H9 (cell line): ENCODE results near the gene LRCOL1. TPM values are rescaled to one million over a fixed set of nuclear protein-coding genes. Genes with fewer than 3 reads are reported as not detected.

ENCODE experiments used
- DNase-seq: peaks from one replicate; pipeline ENCODE4 v3.0.0-alpha.2; 2017
- H2AFZ ChIP-seq: one replicate; pipeline ENCODE4 v1.6.1; 2013; ENCODE audit warnings: mild to moderate bottlenecking, low read length, control low read depth, moderate library complexity
- H2AK5ac ChIP-seq: 2 replicates; pipeline ENCODE4 v1.6.1; 2013; ENCODE audit warnings: low read length, control low read depth, mixed read lengths; ENCODE audit not compliant: insufficient read length
- H2BK120ac ChIP-seq: one replicate; pipeline ENCODE4 v1.6.1; 2013; ENCODE audit warnings: low read depth, mild to moderate bottlenecking, low read length, control low read depth, inconsistent platforms; ENCODE audit not compliant: poor library complexity, severe bottlenecking
- H2BK12ac ChIP-seq: 2 replicates; pipeline ENCODE4 v1.6.1; 2013; ENCODE audit warnings: low read length, control low read depth, mixed read lengths, low read depth; ENCODE audit not compliant: insufficient read length
- H2BK15ac ChIP-seq: 2 replicates; pipeline ENCODE4 v1.6.1; 2013; ENCODE audit warnings: low read depth, low read length, control low read depth
- H2BK20ac ChIP-seq: one replicate; pipeline ENCODE4 v1.6.1; 2013; ENCODE audit warnings: low read depth, mild to moderate bottlenecking, low read length, control low read depth, inconsistent platforms; ENCODE audit not compliant: poor library complexity, severe bottlenecking
- H2BK5ac ChIP-seq: 2 replicates; pipeline ENCODE4 v1.6.1; 2013; ENCODE audit warnings: low read length, control low read depth, mixed read lengths; ENCODE audit not compliant: insufficient read length
- H3K14ac ChIP-seq: 2 replicates; pipeline ENCODE4 v1.6.1; 2013; ENCODE audit warnings: low read length, control low read depth; ENCODE audit not compliant: insufficient read depth
- H3K18ac ChIP-seq: 2 replicates; pipeline ENCODE4 v1.6.1; 2013; ENCODE audit warnings: low read depth, mild to moderate bottlenecking, mixed read lengths, low read length, control low read depth; ENCODE audit not compliant: insufficient read length
- H3K23ac ChIP-seq: 2 replicates; pipeline ENCODE4 v1.6.1; 2013; ENCODE audit warnings: low read length, control low read depth, mixed read lengths, low read depth; ENCODE audit not compliant: insufficient read length
- H3K23me2 ChIP-seq: 2 replicates; pipeline ENCODE4 v1.6.1; 2013; ENCODE audit warnings: low read depth, mild to moderate bottlenecking, mixed read lengths, low read length, control low read depth; ENCODE audit not compliant: insufficient read length, poor library complexity, severe bottlenecking
- H3K27ac ChIP-seq: 2 replicates; pipeline ENCODE4 v1.5.1; 2013; ENCODE audit warnings: low read length, control low read depth, mixed read lengths, low read depth; ENCODE audit not compliant: insufficient read length
- H3K27me3 ChIP-seq: 2 replicates; pipeline ENCODE4 v1.6.1; 2013; ENCODE audit warnings: low read length, control low read depth, inconsistent platforms; ENCODE audit not compliant: insufficient read depth
- H3K4ac ChIP-seq: 2 replicates; pipeline ENCODE4 v1.6.1; 2013; ENCODE audit warnings: low read depth, mild to moderate bottlenecking, control low read depth, inconsistent platforms, low read length, moderate library complexity
- H3K4me1 ChIP-seq: 2 replicates; pipeline ENCODE4 v1.6.1; 2013; ENCODE audit warnings: low read length, control low read depth, inconsistent platforms; ENCODE audit not compliant: insufficient read depth
- H3K4me2 ChIP-seq: 2 replicates; pipeline ENCODE4 v1.6.1; 2013; ENCODE audit warnings: low read length, control low read depth, mixed read lengths; ENCODE audit not compliant: insufficient read length, insufficient read depth
- H3K56ac ChIP-seq: 2 replicates; pipeline ENCODE4 v1.6.1; 2013; ENCODE audit warnings: low read depth, mild to moderate bottlenecking, mixed read lengths, low read length, control low read depth; ENCODE audit not compliant: insufficient read length
- H3K79me1 ChIP-seq: 2 replicates; pipeline ENCODE4 v1.6.1; 2013; ENCODE audit warnings: low read depth, mild to moderate bottlenecking, moderate library complexity, low read length, control low read depth, inconsistent platforms; ENCODE audit not compliant: insufficient read depth, poor library complexity, severe bottlenecking
- H3K79me2 ChIP-seq: 2 replicates; pipeline ENCODE4 v1.6.1; 2013; ENCODE audit warnings: low read length, control low read depth, inconsistent platforms; ENCODE audit not compliant: insufficient read depth
- H3K9ac ChIP-seq: 2 replicates; pipeline ENCODE4 v1.6.1; 2013; ENCODE audit warnings: low read length, control low read depth, mixed read lengths; ENCODE audit not compliant: insufficient read length; ENCODE audit errors: extremely low read depth
- H3K9me3 ChIP-seq: one replicate; pipeline ENCODE4 v1.6.1; 2013; ENCODE audit warnings: low read depth, low read length, inconsistent platforms; ENCODE audit not compliant: control insufficient read depth
- H3T11ph ChIP-seq: one replicate; pipeline ENCODE4 v1.6.1; 2013; ENCODE audit warnings: mild to moderate bottlenecking, low read length, control low read depth, inconsistent platforms
- H4K20me1 ChIP-seq: one replicate; pipeline ENCODE4 v1.6.1; 2013; ENCODE audit not compliant: control insufficient read depth, insufficient read length, insufficient read depth
- H4K5ac ChIP-seq: 2 replicates; pipeline ENCODE4 v1.6.1; 2013; ENCODE audit warnings: low read depth, mild to moderate bottlenecking, mixed read lengths, low read length, control low read depth; ENCODE audit not compliant: insufficient read length
- H4K8ac ChIP-seq: replicated peaks from 2 replicates; pipeline ENCODE4 v1.6.1; 2013; ENCODE audit warnings: low read length, control low read depth, mixed read lengths, low read depth; ENCODE audit not compliant: insufficient read length
- H4K91ac ChIP-seq: 2 replicates; pipeline ENCODE4 v1.6.1; 2013; ENCODE audit warnings: low read depth, mild to moderate bottlenecking, moderate library complexity, mixed read lengths, low read length, control low read depth; ENCODE audit not compliant: insufficient read length
- H3K27ac Mint-ChIP-seq, 3 experiments: 2 replicates in 2 of 3; 3 replicates in 1 of 3; pipeline ENCODE4 v1.8.0; 2020 to 2021; ENCODE audit warnings: mixed read lengths in 3 of 3, mild to moderate bottlenecking in 1 of 3, moderate library complexity in 1 of 3
- H3K27me3 Mint-ChIP-seq: 2 replicates; pipeline ENCODE4 v1.8.0; 2021; ENCODE audit warnings: low read depth, mild to moderate bottlenecking, moderate library complexity, mixed read lengths
- H3K36me3 Mint-ChIP-seq, 3 experiments: 2 replicates in 2 of 3; 3 replicates in 1 of 3; pipeline ENCODE4 v1.8.0; 2020 to 2021; ENCODE audit warnings: low read depth in 3 of 3, mixed read lengths in 3 of 3; ENCODE audit not compliant: insufficient read depth in 1 of 3
- H3K4me1 Mint-ChIP-seq, 2 experiments: 2 replicates each; pipeline ENCODE4 v1.8.0; 2020; ENCODE audit warnings: mixed read lengths in 2 of 2
- H3K4me3 Mint-ChIP-seq, 2 experiments: 2 replicates in 1 of 2; 3 replicates in 1 of 2; pipeline ENCODE4 v1.8.0; 2020 to 2021; ENCODE audit warnings: mild to moderate bottlenecking in 2 of 2, mixed read lengths in 2 of 2, moderate library complexity in 1 of 2
- H3K9me3 Mint-ChIP-seq, 2 experiments: 2 replicates in 1 of 2; 3 replicates in 1 of 2; pipeline ENCODE4 v1.8.0; 2020; ENCODE audit warnings: mild to moderate bottlenecking in 2 of 2, mixed read lengths in 2 of 2, moderate library complexity in 1 of 2
- WGBS: extraction: QIAGEN DNeasy Blood & Tissue Kit; methylation state at CpG from one replicate; pipeline ENCODE4 v1.1.7; 2013; ENCODE audit warnings: missing lambda C conversion rate, low lambda C conversion rate, mixed read lengths; ENCODE audit not compliant: insufficient read length; ENCODE audit errors: extremely low coverage; 5-methylcytosine and 5-hydroxymethylcytosine counted together
- total RNA-seq: library from RNA; stranded (reverse); gene quantifications from 2 replicates; pipeline ENCODE4 v1.2.1, GENCODE V29; 2021
- TF ChIP-seq, protein P1 (sequence below): fragments of 200-600 bp; sonication (generic); conservative IDR thresholded peaks from 3 replicates; pipeline ENCODE4 v1.8.0; 2021; ENCODE audit warnings: antibody characterized with exemption, mild to moderate bottlenecking

Gene LRCOL1
- total RNA-seq, 1 experiment from 2014 or later = not detected

DNA sequence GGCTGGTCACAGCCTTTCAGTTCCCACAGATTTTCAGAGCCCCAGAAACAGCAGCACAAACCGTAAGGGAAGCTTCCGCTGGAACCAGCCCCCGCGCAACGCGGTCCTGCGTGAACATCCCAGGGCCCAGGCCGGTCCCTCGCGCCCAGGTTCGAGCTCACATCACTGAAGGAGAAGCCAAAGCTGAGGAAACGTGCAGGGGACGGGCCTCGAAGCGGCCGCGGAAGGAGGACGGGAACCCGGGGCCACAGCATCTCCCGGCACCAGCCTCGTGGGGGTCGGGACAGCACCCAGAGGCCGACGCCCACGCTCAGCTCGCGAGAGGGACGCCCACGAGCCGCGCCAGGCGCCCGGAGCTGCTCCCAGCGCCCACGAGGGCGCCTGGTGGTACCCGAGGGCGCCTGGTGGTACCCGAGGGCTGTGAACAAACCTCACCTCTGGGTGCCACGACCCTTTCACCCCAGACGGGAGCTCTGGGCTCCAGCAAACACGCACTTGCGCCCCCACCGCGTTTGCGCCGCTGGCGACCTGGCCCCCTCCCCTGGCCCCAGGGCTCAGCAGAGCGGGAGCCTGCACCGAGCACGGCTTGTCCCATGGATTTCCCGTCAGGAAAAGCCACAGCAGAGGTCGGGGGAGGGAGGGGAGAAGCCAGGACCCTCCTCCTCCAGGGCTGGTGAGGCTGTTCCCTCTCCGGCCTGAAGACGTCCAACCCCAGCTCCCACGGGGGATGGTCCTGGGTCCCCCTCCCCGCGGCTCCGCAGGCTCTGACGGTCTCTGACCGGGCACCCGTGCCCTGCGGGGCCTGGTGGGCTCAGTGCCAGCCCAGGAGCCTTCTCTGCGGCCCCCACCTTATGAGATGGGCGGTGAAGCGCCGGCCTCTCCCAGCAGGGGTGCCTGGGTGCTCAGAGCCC, 6.9 kb downstream of the LRCOL1 start:
- no peak overlapping the region for H2BK5ac ChIP-seq
- no peak overlapping the region for H2BK12ac ChIP-seq
- no peak overlapping the region for H4K91ac ChIP-seq
- no peak overlapping the region for H2AFZ ChIP-seq
- no peak overlapping the region for H3K27ac ChIP-seq
- H3K23ac ChIP-seq = no peak overlapping the region
- H2BK15ac ChIP-seq = no peak overlapping the region
- H3K4me2 ChIP-seq = no peak overlapping the region
- peak; percentile 38 for DNase-seq
- Mint-ChIP-seq H3K4me1 (peaks cover 13 to 19% of the 10 kb centered on the region in 2 experiments), H3K9me3 (no peaks in the 10 kb centered on the region; a peak in 3 of 5 replicates), H3K27ac (no peak overlapping the region), H3K36me3 (no peaks in the 10 kb centered on the region; a peak in 1 of 7 replicates), H3K27me3 (peaks cover 94% of the 10 kb centered on the region), H3K4me3 (peak overlapping the region in 1 of 2 experiments; percentile 53; a peak in 1 of 5 replicates)
- H2AK5ac ChIP-seq = no peak overlapping the region
- H4K8ac ChIP-seq = no peak overlapping the region
- H3K27me3 ChIP-seq = peaks cover 16% of the 10 kb centered on the region
- no peaks in the 10 kb centered on the region for H4K20me1 ChIP-seq
- H3K9ac ChIP-seq = no peak overlapping the region
- no peaks in the 10 kb centered on the region for H3K9me3 ChIP-seq
- no peak overlapping the region for H3T11ph ChIP-seq
- no peak overlapping the region for H3K56ac ChIP-seq
- H3K79me2 ChIP-seq = no peaks in the 10 kb centered on the region
- no peaks in the 10 kb centered on the region for H3K79me1 ChIP-seq
- no peaks in the 10 kb centered on the region for H3K4me1 ChIP-seq
- no peak overlapping the region for H3K18ac ChIP-seq
- TF ChIP-seq, protein P1, sequence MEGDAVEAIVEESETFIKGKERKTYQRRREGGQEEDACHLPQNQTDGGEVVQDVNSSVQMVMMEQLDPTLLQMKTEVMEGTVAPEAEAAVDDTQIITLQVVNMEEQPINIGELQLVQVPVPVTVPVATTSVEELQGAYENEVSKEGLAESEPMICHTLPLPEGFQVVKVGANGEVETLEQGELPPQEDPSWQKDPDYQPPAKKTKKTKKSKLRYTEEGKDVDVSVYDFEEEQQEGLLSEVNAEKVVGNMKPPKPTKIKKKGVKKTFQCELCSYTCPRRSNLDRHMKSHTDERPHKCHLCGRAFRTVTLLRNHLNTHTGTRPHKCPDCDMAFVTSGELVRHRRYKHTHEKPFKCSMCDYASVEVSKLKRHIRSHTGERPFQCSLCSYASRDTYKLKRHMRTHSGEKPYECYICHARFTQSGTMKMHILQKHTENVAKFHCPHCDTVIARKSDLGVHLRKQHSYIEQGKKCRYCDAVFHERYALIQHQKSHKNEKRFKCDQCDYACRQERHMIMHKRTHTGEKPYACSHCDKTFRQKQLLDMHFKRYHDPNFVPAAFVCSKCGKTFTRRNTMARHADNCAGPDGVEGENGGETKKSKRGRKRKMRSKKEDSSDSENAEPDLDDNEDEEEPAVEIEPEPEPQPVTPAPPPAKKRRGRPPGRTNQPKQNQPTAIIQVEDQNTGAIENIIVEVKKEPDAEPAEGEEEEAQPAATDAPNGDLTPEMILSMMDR = no peak
- H3K14ac ChIP-seq = no peak overlapping the region; the same call in 1 of the 2 replicates
- WGBS = no CpG with 5 or more reads among the region's 67 CpGs
- no peak overlapping the region for H2BK120ac ChIP-seq
- no peak overlapping the region for H3K4ac ChIP-seq
- H3K23me2 ChIP-seq = peaks cover 4% of the 10 kb centered on the region
- H2BK20ac ChIP-seq = no peak overlapping the region
- no peak overlapping the region for H4K5ac ChIP-seq
